Measurements from ENCODE around the gene MRPL24. TPM values are rescaled to one million over a fixed set of nuclear protein-coding genes. Genes with fewer than 3 reads are reported as not detected.

MRPL24 gene
- total RNA-seq, 1 experiment from 2014 or later = 85.3 TPM

- H3K27me3 ChIP-seq (ENCODE audit: insufficient read depth, low read depth) = no peaks in the 10 kb centered on the region
- no peaks in the 10 kb centered on the region for H3K9me2 ChIP-seq (ENCODE audit: insufficient read depth)
- H2AFZ ChIP-seq = no peak overlapping the region
- H3K36me3 ChIP-seq (ENCODE audit: low read depth) = peaks cover 26% of the 10 kb centered on the region
- H3K79me2 ChIP-seq (ENCODE audit: low read depth) = peaks cover 91% of the 10 kb centered on the region
- TF ChIP-seq CTCF (conservative IDR thresholded peaks at IDR 0.05) (no peak), EZH2 (IDR thresholded peaks at IDR 0.05; ENCODE audit: low read depth) (no peak)
- DNase-seq = peak; percentile 72 to 75
- H3K27ac ChIP-seq = peak overlapping the region; percentile 93
- CTCF ChIA-PET = no interaction called here
- peak overlapping the region; percentile 95 for H3K4me3 ChIP-seq
- H3K4me2 ChIP-seq = peak overlapping the region; percentile 100
- peaks cover 35% of the 10 kb centered on the region for H3K4me1 ChIP-seq (replicated peaks; ENCODE audit: insufficient read depth)
- H3K9me3 ChIP-seq (ENCODE audit: insufficient read depth, low read depth) = no peaks in the 10 kb centered on the region
- H4K20me1 ChIP-seq (ENCODE audit: insufficient read depth) = peaks cover 16% of the 10 kb centered on the region
- POLR2A ChIA-PET (ENCODE audit: unreplicated experiment) = no interaction called here
- peaks cover 72% of the 10 kb centered on the region for H3F3A ChIP-seq (ENCODE audit: insufficient read depth, low read depth)
- intact Hi-C loops (cut with micrococcal nuclease; ENCODE audit: unreplicated experiment) = loop anchor here (1.0 kb wide), 1 partner anchor 149 kb away; no protein-coding TSS in a partner anchor
- BruUV-seq (replicated peaks) = TSS peak; percentile 15
Observed at GRCh38 chr1:156748670-156749418, 8.0 kb upstream of the MRPL24 start.

- BruUV-seq (replicated peaks) = TSS peak; percentile 15
- Histone ChIP-seq H3K9me3 (ENCODE audit: insufficient read depth, low read depth) (no peaks in the 10 kb centered on the region), H3K27ac (peak overlapping the region; percentile 93), H3F3A (ENCODE audit: insufficient read depth, low read depth) (peaks cover 75% of the 10 kb centered on the region), H3K4me3 (peak overlapping the region; percentile 95), H3K27me3 (ENCODE audit: insufficient read depth, low read depth) (no peaks in the 10 kb centered on the region), H3K9me2 (ENCODE audit: insufficient read depth) (no peaks in the 10 kb centered on the region), H3K36me3 (ENCODE audit: low read depth) (peaks cover 30% of the 10 kb centered on the region), H2AFZ (no peak overlapping the region), H3K4me2 (peak overlapping the region; percentile 100), H3K79me2 (ENCODE audit: low read depth) (peaks cover 91% of the 10 kb centered on the region), H3K4me1 (replicated peaks; ENCODE audit: insufficient read depth) (peaks cover 30% of the 10 kb centered on the region), H4K20me1 (ENCODE audit: insufficient read depth) (peaks cover 16% of the 10 kb centered on the region)
- TF ChIP-seq CTCF (conservative IDR thresholded peaks at IDR 0.05) (no peak), EZH2 (IDR thresholded peaks at IDR 0.05; ENCODE audit: low read depth) (no peak)
- CTCF ChIA-PET = no interaction called here
- POLR2A ChIA-PET (ENCODE audit: unreplicated experiment) = interaction anchor here (0.7 to 1.0 kb wide), 2 partner anchors 19 to 406 kb away, joined by 7 to 8 read pairs; partner anchors contain the start of gene ISG20L2
- DNase-seq = no peak
- intact Hi-C loops (cut with micrococcal nuclease; ENCODE audit: unreplicated experiment) = loop anchor here (1.0 kb wide), 1 partner anchor 150 kb away; no protein-coding TSS in a partner anchor
Observed at GRCh38 chr1:156747742-156748669, 7.1 kb upstream of the MRPL24 start.

Measured in PC-9 (cell line).